GM06990 (cell line): Measurements from ENCODE around the gene PRLR.

Experiments
- DNase-seq: peaks from one replicate; pipeline ENCODE4 v3.0.0-alpha.2; 2011; ENCODE audit not compliant: insufficient read length; ENCODE audit errors: extremely low read depth
- H3K27me3 ChIP-seq: replicated peaks from 2 replicates; pipeline ENCODE4 v1.6.0; 2011; ENCODE audit warnings: low read length; ENCODE audit not compliant: control insufficient read depth, insufficient read depth
- H3K36me3 ChIP-seq: 2 replicates; pipeline ENCODE4 v1.5.1; 2011; ENCODE audit warnings: low read length; ENCODE audit not compliant: control insufficient read depth, insufficient read depth
- H3K4me3 ChIP-seq: replicated peaks from 2 replicates; pipeline ENCODE4 v1.5.1; 2011; ENCODE audit warnings: low read depth, mild to moderate bottlenecking, control low read depth, low read length
- TF ChIP-seq, protein P1 (sequence below): IDR thresholded peaks from 2 replicates; pipeline ENCODE4 v1.5.1; 2011; ENCODE audit warnings: low read length, control low read depth, mild to moderate bottlenecking, inconsistent platforms; ENCODE audit not compliant: insufficient read depth, poor library complexity, severe bottlenecking

PRLR gene

DNA sequence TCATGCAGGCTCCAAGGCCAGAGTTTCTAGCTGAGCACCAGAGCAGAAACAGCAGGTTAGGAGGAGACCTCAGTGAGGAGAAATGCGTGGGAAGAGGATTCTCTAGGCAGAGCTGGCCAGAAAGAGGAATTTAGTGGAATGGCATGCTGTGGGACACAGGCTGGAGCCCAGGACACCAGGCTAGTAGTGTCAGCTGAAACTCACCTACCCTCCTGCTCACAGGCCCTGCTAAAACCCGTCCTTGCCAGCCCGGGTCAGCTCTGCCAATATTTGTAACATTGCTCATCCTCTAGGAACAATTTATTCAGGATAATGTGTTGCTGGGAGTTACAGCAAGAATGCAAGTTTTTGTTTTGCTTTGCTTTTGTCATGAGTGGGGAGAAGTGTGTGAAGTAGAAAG is 142.3 kb downstream of the PRLR start:
- Histone ChIP-seq H3K4me3 (no peak overlapping the region), H3K36me3 (no peaks in the 10 kb centered on the region), H3K27me3 (no peaks in the 10 kb centered on the region; the same call in 1 of the 2 replicates)
- TF ChIP-seq, protein P1, sequence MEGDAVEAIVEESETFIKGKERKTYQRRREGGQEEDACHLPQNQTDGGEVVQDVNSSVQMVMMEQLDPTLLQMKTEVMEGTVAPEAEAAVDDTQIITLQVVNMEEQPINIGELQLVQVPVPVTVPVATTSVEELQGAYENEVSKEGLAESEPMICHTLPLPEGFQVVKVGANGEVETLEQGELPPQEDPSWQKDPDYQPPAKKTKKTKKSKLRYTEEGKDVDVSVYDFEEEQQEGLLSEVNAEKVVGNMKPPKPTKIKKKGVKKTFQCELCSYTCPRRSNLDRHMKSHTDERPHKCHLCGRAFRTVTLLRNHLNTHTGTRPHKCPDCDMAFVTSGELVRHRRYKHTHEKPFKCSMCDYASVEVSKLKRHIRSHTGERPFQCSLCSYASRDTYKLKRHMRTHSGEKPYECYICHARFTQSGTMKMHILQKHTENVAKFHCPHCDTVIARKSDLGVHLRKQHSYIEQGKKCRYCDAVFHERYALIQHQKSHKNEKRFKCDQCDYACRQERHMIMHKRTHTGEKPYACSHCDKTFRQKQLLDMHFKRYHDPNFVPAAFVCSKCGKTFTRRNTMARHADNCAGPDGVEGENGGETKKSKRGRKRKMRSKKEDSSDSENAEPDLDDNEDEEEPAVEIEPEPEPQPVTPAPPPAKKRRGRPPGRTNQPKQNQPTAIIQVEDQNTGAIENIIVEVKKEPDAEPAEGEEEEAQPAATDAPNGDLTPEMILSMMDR = no peak
- no peak for DNase-seq

GRCh38 chr5:35083150-35083549 is 147.1 kb downstream of the PRLR start:
- no peaks in the 10 kb centered on the region for H3K36me3 ChIP-seq
- H3K4me3 ChIP-seq = no peak overlapping the region
- TF ChIP-seq, protein P1 = no peak

GRCh38 chr5:35082530-35082929 is 147.8 kb downstream of the PRLR start:
- Histone ChIP-seq H3K36me3 (no peaks in the 10 kb centered on the region), H3K27me3 (no peaks in the 10 kb centered on the region; the same call in 1 of the 2 replicates), H3K4me3 (no peak overlapping the region)
- DNase-seq = no peak
- TF ChIP-seq, protein P1 = no peak

More at GRCh38 chr5:35083150-35083549, 147.1 kb downstream of the PRLR start:
- H3K27me3 ChIP-seq = no peaks in the 10 kb centered on the region; the same call in 1 of the 2 replicates
- no peak for DNase-seq

DNA sequence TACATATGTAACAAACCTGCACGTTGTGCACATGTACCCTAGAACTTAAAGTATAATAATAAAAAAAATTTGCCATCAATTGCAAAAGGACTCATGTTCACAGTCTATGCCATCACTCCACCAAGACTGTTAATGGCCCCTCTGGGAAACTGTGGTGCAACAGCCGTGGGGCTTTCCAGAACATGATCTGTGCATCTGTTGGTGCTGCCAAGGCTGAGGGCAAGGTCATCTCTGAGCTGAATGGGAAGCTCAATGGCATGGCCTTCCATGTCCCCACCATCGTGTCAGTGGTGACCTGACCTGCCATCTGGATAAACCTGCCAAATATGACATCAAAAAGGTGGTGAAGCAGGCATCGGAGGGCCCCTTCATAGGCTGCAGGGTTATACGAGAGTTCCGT is 149.2 kb downstream of the PRLR start:
- Histone ChIP-seq H3K4me3 (no peak overlapping the region), H3K36me3 (no peaks in the 10 kb centered on the region), H3K27me3 (no peaks in the 10 kb centered on the region; the same call in 1 of the 2 replicates)
- TF ChIP-seq, protein P1 = no peak
- DNase-seq = no peak

GRCh38 chr5:35073160-35073559 is 157.1 kb downstream of the PRLR start:
- no peaks in the 10 kb centered on the region for H3K27me3 ChIP-seq
- DNase-seq = no peak
- TF ChIP-seq, protein P1 = no peak
- no peaks in the 10 kb centered on the region for H3K36me3 ChIP-seq
- no peak overlapping the region for H3K4me3 ChIP-seq

DNA sequence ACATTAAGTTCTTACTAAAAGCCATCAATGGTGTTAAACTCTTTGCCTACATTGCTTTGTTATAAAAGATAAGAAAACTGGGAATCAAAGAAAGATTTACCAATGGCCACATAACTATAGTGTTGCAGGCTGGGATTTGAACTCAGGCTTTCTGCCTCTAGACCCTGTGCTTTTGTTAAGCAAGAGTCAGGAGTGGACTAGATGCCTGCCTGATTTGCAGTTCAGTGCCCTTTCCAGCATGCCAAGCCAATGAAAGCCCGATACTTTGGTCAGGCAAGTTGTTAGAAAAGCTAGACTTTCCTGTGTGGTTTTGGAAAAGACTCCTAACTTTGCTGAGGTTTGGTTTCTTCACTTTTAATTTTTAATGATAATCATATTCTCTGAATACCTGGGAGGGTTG is 161.1 kb downstream of the PRLR start:
- no peak for DNase-seq
- TF ChIP-seq, protein P1 = no peak
- H3K36me3 ChIP-seq = no peaks in the 10 kb centered on the region
- H3K4me3 ChIP-seq = no peak overlapping the region
- H3K27me3 ChIP-seq = no peaks in the 10 kb centered on the region
